ENCODE data around the gene SERPINC1.
A peak's percentile ranks its signal among the peaks of the same experiment; 100 is the strongest.
"Not testable (repeated sequence)": the region's sequence is repeated elsewhere in the genome, so short reads cannot be mapped to it uniquely, and the experiment has no call there.

Gene SERPINC1

DNA sequence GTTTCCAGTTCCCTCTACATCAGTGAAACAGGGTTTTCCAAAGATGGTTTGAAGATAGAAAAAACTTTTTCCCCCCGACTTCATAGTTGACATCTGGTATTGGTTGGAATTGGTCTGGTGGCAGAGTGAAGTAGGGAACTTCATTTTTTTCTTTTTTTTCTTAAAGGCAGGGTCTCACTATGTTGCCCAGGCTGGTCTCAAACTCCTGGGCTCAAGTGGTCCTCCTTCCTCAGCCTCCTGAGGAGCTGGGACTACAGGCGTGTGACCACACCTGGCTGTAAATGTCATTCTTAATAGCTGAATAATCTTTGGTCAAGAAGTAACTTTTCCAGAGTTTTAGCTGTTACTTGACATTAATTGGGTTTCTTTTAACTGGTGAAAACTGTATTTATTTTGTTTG is 27.2 kb downstream of the SERPINC1 start:
- no peak for DNase-seq (ENCODE audit: low read depth)

DNA sequence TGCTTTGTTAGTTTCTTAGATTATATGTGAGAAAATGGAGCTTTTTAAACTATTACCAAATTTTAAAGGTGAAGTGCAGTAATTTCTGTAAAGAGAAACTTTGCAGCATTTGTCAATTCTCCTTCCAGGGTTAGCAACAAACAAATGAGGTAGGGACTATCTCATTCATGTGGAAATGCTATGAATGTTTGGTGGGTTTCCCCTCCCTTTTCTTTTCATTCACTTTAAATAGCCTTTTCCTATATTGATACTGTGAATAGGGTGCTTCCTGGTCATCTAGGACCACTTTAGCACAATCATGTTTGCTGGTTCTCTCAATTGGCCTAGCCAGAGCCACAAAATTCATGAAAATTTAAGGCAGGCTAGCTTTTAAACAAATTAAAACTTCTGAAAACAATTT is 28.4 kb downstream of the SERPINC1 start:
- DNase-seq (ENCODE audit: low read depth), result no peak

DNA sequence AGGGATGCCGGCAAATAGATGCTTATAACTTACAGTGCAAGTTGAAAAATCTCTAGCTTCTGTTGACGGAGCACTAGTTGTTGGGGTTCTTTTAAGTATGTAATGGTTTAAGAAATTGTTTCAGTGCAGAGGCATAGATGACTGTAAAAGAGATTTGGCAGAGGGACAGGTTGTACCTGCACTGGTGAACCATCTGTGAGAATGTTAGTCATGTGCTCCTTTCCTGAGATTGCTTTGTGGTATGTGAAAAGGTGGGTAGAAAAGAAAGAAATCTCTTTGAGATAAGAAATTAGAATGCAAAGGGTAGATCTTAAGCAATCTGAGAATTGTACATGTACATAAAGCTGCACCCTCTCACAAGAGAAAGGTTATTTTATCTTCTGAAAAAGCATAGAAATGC is 29.5 kb downstream of the SERPINC1 start:
- DNase-seq (ENCODE audit: low read depth), result no peak

DNA sequence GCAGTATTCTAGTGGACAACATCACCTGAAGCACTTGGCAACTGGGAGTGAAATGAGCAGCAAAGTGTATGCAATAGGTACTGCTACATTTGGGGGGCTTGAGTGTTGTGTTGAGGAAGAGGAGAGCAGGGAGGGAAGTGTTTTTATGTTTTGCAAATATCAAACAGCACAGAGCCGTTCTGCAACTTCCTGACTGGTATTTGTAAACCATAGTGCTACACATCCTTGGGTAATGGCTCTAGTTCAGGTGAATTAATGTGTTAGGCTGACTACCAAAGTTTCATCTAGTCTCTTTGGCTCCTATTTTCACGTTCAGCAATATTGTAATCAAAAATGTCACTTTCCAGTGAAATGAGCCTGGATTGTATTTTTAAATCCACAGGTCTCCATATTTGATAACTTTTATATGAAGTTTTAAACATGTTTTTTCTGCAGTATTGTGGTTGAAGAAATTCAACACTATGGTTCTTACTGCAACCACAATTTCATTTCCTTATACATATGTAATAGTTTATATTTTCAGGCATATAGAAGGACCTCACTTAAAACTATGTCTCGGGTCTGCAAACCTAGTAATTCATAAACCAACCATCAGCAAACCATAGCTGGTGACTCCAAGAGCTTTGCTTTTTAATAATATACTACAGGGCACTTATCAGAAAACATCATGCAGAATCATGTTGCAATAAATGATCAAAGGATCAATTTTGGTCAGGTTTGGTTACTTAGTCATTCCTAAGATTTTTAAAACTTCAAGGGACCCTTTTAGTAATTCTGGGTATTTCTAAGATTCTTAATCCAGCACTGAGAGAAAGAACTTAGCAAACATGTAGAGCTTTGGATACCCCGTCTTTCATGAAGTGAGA is 30.1 kb downstream of the SERPINC1 start:
- no peak for DNase-seq (ENCODE audit: low read depth)

DNA sequence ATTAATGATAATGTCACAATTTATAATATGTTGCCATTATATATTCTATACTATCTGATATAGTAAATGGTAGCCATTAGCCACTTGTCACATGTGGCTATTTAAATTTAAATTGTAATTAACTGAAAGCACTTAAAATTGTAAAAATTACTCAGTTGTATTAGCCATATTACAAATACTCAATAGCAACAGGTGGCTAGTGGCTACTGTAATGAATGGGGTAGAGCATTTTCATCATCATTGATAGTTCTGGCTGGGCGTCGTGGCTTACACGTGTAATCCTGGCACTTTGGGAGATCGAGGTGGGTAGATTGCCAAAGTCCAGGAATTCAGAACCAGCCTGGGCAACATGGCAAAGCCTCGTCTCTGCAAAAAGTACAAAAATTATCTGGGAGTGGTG is 32.4 kb downstream of the SERPINC1 start:
- no peak for DNase-seq (ENCODE audit: low read depth)

DNA sequence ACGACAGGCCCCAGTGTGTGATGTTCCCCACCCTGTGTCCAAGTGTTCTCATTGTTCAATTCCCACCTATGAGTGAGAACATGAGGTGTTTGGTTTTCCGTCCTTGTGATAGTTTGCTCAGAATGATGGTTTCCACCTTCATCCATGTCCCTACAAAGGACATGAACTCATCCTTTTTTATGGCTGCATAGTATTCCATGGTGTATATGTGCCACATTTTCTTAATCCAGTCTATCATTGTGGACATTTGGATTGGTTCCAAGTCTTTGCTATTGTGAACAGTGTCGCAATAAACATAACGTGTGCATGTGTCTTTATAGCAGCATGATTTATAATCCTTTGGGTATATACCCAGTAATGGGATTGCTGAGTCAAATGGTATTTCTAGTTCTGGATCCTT is 36.0 kb downstream of the SERPINC1 start:
- DNase-seq (ENCODE audit: low read depth), result not testable (repeated sequence)

DNA sequence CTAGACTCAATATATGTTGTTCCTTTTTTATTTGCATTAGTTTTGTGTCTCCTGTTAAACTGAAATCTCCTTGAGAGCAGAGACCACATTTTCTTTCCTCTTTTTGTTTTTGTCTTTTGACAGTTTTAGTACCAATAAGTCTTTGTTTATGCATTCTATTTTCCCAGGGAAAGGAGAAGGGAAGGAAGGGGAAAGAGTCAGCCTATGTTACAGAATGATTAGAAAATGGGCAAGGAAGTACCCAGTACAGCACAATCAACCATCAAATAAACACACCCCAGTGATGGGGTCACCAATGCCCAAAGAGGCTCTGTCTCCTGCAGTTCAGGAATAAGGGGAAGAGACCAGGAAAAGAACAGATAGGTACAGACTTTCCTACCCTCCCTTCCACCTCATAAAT is 38.9 kb downstream of the SERPINC1 start:
- no peak for DNase-seq (ENCODE audit: low read depth)

DNA sequence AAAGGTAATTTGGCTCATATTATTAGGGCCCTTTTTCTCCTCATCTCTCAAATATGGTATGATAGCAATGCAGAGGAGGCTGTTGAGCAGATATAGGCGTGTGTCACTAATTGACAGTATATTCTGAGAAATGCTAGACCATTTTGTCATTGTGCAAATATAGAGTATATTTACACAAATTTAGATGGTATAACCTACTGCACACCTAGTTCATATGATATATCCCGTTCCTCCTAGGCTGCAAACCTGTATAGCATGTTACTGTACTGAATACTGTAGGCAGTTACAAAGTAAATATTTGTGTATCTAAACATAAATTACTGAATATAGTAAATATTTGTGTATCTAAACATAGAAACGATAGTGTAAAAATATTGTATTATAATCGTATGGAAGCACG is 40.4 kb downstream of the SERPINC1 start:
- DNase-seq (ENCODE audit: low read depth), result no peak

DNA sequence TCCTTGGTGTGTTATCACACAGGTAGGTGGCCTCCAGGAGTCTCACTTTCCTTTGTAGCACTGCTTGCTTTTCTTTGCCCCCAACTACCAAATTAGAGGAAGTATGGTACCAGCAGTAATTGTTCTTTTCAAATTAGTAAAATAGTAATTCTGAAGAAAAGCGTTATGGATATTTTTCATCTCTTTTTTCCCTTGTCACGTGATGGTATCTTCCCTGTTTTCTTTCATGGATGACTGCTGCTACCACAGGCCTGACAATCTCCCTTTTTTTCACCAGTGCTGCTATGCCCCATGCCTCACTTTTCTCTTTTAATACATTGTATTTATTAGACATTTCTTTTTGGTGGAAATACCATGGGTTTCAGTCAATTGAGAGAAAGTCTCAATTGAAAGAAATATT is 45.6 kb downstream of the SERPINC1 start:
- no peak for DNase-seq (ENCODE audit: low read depth)

DNA sequence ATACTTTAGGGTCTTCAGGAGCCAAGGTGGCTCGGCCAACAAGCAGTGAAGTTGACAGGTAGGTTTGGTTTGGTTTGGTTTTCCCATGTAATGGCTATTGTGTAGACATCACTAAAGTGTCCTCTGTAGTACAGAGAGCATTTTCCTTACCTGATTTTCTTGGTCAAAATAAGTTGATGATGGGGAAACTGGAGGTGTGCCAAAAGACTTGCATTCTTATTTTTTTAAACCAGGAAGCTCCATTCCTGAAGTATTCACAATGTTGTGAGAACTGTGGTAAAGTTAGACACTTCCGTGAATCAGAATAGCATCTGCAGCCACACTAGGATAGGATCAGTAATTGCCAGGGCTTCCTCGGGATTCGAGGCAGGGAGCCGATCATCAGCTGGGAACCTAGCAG is 46.0 kb downstream of the SERPINC1 start:
- DNase-seq (ENCODE audit: low read depth), result no peak

DNA sequence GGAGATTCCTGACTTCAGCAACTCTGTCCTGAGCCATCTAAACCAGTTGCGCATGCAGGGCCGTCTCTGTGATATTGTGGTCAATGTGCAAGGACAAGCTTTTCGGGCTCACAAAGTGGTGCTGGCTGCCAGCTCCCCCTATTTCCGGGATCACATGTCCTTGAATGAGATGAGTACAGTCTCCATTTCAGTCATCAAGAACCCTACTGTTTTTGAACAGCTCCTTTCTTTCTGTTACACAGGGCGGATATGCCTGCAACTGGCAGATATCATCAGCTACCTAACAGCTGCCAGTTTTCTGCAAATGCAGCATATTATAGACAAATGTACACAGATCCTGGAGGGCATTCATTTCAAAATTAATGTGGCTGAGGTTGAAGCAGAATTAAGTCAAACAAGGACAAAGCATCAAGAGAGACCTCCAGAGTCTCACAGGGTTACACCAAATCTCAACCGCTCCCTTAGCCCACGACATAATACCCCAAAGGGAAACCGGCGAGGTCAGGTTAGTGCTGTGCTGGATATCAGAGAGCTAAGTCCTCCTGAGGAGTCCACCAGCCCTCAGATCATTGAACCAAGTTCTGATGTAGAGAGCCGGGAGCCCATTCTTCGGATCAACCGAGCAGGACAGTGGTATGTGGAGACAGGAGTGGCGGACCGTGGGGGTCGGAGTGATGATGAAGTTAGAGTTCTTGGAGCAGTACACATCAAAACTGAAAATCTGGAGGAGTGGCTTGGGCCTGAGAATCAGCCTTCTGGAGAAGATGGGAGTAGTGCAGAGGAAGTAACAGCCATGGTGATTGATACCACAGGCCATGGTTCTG is 46.7 kb downstream of the SERPINC1 start:
- DNase-seq (ENCODE audit: low read depth), result no peak

DNA sequence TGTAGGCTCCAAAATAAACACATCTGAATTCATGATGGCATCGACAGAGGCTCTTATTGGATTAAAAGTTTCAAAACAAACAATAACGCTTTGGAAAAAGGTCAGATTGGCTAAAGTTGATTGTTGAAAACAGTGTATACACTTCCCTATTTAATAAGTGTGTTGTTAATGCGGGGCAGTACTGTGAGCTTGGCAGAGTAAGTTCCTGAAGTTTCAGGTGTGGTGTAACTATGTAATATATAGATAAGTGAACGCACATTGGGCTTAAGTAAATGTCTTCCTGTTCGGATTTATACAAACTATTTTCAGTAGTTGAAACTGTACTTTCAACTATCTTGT is 48.1 kb downstream of the SERPINC1 start:
- DNase-seq (ENCODE audit: low read depth), result no peak

DNA sequence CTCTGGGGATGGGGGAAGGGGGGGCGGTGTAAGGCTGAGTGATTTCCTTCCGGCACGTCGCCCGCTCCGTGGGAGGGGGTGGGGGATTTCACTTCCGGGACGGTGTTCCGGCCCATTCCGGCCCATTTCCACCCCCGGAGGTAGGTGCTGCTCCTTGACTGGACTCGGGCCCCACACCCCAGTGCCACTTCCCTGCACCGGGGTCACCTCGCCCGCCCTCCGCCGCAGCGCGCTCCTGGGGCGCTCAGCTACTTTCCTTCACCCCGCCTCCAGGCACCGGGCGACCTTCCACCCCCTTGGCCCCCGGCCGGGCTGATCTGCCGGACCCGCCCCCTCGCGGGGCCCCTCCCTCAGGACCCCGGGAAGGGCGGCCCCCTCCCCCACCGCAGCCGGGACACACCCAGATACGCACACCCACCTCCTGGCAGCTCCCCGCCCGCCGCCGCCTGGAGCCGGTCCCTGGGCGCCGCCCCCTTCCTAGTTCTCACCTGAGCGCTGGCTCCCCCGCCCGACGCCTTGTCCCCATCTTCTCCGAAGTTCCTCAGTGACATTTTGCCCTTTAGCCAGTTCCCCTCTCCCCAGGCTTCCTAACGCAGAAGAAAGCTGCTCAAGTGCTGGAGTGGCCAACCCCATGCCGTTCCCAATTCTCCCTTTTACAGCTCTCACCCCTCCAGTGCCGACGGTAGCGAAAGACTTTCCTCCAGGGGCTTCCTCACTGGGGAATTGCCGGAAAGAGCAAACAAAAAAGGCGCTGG is 48.7 kb downstream of the SERPINC1 start, which contains the start of gene ZBTB37:
TSS of gene ZBTB37 (plus strand) at position 115 of the 755 bp plus-strand sequence. CDS start 1,846 bp downstream, outside the sequence.
- no peak for DNase-seq (ENCODE audit: low read depth)

DNA sequence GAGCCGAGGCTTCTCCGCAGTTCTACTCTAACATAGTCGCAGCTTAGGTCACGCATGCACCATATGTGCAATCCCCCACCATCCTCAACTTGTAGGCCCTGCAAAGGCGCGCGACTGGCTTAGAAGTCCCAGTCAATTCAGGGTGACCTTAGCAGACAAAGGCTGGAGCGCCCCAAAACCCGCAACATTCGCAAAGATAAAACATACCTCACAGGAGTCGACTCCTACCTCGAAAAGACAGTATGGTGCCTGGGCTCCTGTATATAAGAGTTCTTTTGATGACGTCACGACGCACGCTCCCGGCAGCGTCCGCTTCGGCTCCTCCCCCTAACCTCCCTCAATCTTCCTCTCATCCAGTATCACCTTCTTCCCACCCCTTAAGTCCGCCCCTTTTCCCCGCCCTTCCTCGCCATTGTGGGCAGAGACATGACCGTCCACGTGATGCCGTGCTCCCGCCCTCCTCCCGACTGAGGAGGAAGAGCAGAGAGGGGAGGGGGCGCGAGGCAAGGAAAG is 49.3 kb downstream of the SERPINC1 start, which contains the start of gene GAS5:
TSS of gene GAS5 (minus strand) at position 237 of the 513 bp plus-strand sequence.
- peak; percentile 99 for DNase-seq (ENCODE audit: low read depth)

DNA sequence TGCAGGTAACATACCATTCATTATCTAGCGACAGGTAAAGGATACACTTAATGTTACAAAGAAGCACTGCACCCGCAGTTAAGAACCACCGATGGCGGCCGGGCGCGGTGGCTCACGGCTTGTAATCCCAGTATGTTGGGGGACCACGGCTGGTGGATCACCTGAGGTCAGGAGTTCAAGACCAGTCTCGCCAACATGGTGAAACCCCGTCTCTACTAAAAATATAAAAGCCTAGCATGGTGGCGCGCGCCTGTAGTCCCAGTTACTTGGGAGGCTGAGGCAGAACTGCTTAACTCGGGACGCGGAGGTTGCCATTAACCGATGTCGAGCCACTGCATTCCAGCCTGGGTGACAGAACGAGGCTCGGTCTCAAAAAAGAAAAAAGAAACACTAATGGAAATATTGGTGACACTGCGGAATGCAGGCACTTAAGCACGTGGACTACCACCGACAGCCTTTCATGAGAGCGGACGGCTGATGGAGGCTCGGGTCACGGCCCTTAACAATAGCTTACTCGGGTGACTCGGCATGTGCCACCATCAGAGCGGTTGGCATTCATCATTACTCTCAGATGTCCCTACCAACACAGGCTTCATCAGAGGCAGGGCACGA is 49.9 kb downstream of the SERPINC1 start:
- DNase-seq (ENCODE audit: low read depth), result no peak

DNA sequence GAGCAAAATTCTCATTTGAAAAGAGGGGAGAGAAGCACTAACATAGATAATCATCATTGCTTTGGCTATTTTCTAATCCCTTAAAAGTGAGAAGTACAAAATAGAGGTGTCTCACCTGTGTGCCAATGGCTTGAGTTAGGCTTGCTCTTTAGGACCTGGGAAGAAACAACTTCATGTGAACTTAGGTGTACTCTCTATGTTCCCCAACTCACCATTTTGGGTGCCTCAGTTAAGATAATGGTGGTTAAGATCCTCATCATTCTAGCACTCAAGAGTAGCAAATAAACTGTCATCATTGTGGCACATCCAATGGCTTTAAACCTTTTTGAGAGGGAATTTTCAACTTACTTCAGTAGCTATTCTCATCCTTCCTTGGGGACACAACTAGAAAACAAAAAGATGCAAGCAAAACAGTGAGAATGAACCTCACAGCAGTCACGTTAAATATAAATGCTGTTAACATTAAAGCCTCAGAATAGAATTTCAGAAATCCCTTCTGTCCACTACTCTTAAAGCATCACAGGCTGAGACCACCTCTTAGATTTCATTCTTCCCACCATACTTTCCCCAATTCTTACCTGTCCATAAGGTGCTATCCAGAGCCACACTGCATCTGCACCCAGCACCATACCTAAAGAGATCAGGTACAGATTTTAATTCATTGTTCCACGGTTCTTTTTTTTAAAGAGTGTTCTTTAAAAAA is 50.6 kb downstream of the SERPINC1 start:
- DNase-seq (ENCODE audit: low read depth), result no peak

DNA sequence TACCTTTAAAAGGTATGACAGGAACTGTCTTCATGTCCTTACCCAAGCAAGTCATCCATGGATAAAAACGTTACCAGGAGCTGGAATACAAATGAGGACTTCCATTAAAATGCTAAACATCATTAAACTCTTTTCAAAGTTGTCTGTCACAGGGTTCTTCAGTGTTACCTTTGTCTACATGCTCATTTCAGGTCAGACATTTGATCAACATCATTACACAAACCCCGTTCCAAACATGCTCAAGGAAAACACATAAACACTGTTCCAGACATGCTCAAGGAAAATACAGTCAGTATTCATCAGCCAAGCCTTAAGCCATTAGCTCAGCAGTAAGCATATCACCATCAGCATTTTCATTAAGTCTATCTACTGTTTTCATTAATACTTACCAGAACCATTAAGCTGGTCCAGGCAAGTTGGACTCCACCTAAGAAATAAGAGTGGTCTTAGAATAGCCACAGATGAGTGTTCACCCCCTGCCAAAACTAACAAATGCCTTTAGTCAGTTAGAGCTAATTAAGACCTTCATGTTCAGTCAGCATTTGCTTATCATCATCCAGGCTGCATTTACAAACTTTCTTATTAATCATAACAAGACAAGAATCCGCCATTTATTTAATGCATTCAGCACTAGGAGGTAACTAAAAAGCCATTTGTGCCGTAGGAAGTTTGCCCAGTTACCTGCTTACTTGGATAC is 51.5 kb downstream of the SERPINC1 start:
- DNase-seq (ENCODE audit: low read depth), result no peak

DNA sequence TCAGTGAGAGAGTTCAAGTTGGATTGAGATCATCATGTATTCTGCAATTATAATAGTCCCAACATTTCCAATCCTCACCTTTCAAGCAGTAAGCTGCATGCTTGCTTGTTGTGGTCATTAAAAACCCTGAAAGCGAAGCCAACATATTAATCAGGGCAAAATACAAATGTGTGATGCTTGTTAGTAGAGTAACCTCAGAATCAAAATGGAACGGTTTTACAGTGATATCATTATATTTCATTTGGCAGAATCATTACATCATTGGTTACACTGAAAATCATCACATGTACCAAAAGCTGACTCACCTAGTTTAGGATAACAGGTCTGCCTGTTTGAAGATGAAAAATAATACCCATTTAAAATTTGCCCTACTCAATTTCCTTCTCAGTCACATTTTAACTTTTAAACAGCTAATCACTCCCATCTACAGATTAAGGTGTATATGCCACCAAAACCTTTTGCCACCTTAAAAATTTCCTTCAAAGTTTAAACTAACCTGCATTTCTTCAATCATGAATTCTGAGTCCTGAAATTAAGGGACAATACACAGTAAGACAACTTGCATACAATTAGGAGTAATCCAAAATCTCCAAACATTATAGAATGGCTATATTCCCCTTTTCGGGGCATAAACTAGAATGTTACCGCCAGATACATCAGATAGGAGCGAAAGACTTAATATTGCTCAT is 52.8 kb downstream of the SERPINC1 start:
- no peak for DNase-seq (ENCODE audit: low read depth)

DNA sequence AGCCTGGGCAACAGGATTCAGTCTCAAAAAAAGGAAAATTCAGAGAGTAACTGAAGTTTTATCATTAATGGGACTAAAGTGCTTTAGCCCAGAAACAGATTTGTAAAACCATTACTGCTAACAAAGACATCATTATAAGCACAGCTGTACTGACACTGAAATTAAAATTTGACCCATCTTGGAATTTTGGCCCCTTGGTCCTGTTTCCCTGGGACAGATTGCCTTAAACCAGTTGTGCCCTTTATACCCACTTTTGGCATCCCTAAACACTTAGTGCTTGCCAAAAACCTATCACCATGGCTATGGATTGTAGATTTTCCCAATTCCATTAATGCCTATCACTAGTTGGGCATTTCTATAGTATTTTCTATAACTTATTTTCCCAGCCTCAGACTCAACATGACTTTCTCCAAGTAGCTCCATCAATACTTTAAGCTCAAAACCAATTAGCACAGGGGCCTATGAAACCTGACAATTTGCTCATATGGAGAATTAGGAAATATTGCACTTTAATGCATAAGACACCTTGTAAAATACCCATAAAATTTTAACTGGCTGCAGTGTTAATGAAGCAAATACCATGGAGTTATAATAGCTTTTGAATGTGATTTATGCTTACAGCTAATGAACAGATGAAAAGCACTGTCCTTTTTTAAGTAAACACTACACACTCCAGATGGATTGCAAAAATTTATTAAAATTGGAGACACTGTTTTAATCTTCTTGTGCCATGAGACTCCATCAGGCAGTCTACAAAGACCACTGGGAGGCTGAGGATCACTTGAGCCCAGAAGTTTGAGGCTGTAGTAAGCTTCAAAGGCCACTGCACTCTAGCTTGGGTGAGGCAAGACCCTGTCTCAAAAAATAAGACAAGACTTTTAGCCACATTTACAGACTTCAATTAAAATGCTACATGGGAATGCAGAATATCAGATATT is 53.6 kb downstream of the SERPINC1 start:
- no peak for DNase-seq (ENCODE audit: low read depth)

Data from stromal cell of bone marrow (primary cell).